ENCODE measurements around the gene CCM2.
"Not testable (repeated sequence)": the region's sequence is repeated elsewhere in the genome, so short reads cannot be mapped to it uniquely, and the experiment has no call there.

CCM2 gene

GRCh38 chr7:45103958-45104843, 104.2 kb downstream of the CCM2 start:
- no peak overlapping the region for H3K27ac Mint-ChIP-seq

GRCh38 chr7:45104844-45105587, 105.0 kb downstream of the CCM2 start:
- Mint-ChIP-seq H3K4me3 (no peak overlapping the region), H3K4me1 (ENCODE audit: low read depth) (peaks cover 48% of the 10 kb centered on the region), H3K27me3 (no peaks in the 10 kb centered on the region), H3K9me3 (ENCODE audit: low read depth) (no peaks in the 10 kb centered on the region), H3K36me3 (peaks cover 9% of the 10 kb centered on the region), H3K27ac (no peak overlapping the region)

More at GRCh38 chr7:45103958-45104843, 104.2 kb downstream of the CCM2 start:
- H3K27me3 Mint-ChIP-seq, result no peaks in the 10 kb centered on the region
- H3K36me3 Mint-ChIP-seq, result peaks cover 8% of the 10 kb centered on the region
- H3K9me3 Mint-ChIP-seq (ENCODE audit: low read depth), result no peaks in the 10 kb centered on the region
- peaks cover 44% of the 10 kb centered on the region for H3K4me1 Mint-ChIP-seq (ENCODE audit: low read depth)
- no peak overlapping the region for H3K4me3 Mint-ChIP-seq

- H3K4me1 Mint-ChIP-seq (ENCODE audit: low read depth), result peaks cover 53% of the 10 kb centered on the region
- H3K27me3 Mint-ChIP-seq, result no peaks in the 10 kb centered on the region
- H3K9me3 Mint-ChIP-seq (ENCODE audit: low read depth), result no peaks in the 10 kb centered on the region
- no peak overlapping the region for H3K27ac Mint-ChIP-seq
- H3K4me3 Mint-ChIP-seq, result peak overlapping the region; percentile 47
- peaks cover 12% of the 10 kb centered on the region for H3K36me3 Mint-ChIP-seq
Measured at GRCh38 chr7:45105588-45106188, 105.7 kb downstream of the CCM2 start.

- H3K9me3 Mint-ChIP-seq (ENCODE audit: low read depth), result no peaks in the 10 kb centered on the region
- peak overlapping the region; percentile 85 for H3K4me3 Mint-ChIP-seq
- H3K27ac Mint-ChIP-seq, result no peak overlapping the region
- peaks cover 57% of the 10 kb centered on the region for H3K4me1 Mint-ChIP-seq (ENCODE audit: low read depth)
- H3K27me3 Mint-ChIP-seq, result no peaks in the 10 kb centered on the region
- peaks cover 13% of the 10 kb centered on the region for H3K36me3 Mint-ChIP-seq
Measured at GRCh38 chr7:45106820-45107219, 106.8 kb downstream of the CCM2 start.

- H3K27ac Mint-ChIP-seq, result peak overlapping the region; percentile 80
Measured at GRCh38 chr7:45107356-45107755, 107.4 kb downstream of the CCM2 start.

GRCh38 chr7:45108863-45109262, 108.9 kb downstream of the CCM2 start:
- H3K36me3 Mint-ChIP-seq, result peaks cover 13% of the 10 kb centered on the region

More at GRCh38 chr7:45107356-45107755, 107.4 kb downstream of the CCM2 start:
- Mint-ChIP-seq H3K27me3 (no peaks in the 10 kb centered on the region), H3K4me1 (ENCODE audit: low read depth) (peaks cover 58% of the 10 kb centered on the region), H3K36me3 (peaks cover 13% of the 10 kb centered on the region), H3K4me3 (peak overlapping the region; percentile 85), H3K9me3 (ENCODE audit: low read depth) (no peaks in the 10 kb centered on the region)

GRCh38 chr7:45111298-45112223, 111.6 kb downstream of the CCM2 start, which contains the start of gene TBRG4:
Gene TBRG4, minus strand, starts transcription at chr7:45111697. Its CDS starts 2,460 bp downstream, at chr7:45109237.
- Mint-ChIP-seq H3K27me3 (no peaks in the 10 kb centered on the region), H3K4me1 (ENCODE audit: low read depth) (peaks cover 42% of the 10 kb centered on the region), H3K36me3 (peaks cover 13% of the 10 kb centered on the region), H3K4me3 (peak within 1 kb of the TSS; percentile 100), H3K27ac (peak within 1 kb of the TSS; percentile 100), H3K9me3 (ENCODE audit: low read depth) (no peaks in the 10 kb centered on the region)

More at GRCh38 chr7:45108863-45109262, 108.9 kb downstream of the CCM2 start:
- Mint-ChIP-seq H3K27ac (peak overlapping the region; percentile 84), H3K4me3 (peak overlapping the region; percentile 85), H3K27me3 (no peaks in the 10 kb centered on the region), H3K9me3 (ENCODE audit: low read depth) (no peaks in the 10 kb centered on the region), H3K4me1 (ENCODE audit: low read depth) (peaks cover 58% of the 10 kb centered on the region)

- Mint-ChIP-seq H3K27me3 (no peaks in the 10 kb centered on the region), H3K27ac (peak overlapping the region; percentile 72), H3K4me3 (peak overlapping the region; percentile 76), H3K4me1 (ENCODE audit: low read depth) (peaks cover 32% of the 10 kb centered on the region), H3K36me3 (peaks cover 10% of the 10 kb centered on the region), H3K9me3 (ENCODE audit: low read depth) (no peaks in the 10 kb centered on the region)
Measured at GRCh38 chr7:45112648-45113047, 112.6 kb downstream of the CCM2 start.

- not testable (repeated sequence) for H3K36me3 Mint-ChIP-seq; H3K9me3 Mint-ChIP-seq (ENCODE audit: low read depth); H3K27ac Mint-ChIP-seq; H3K27me3 Mint-ChIP-seq; H3K4me3 Mint-ChIP-seq
- peaks cover 18% of the 10 kb centered on the region for H3K4me1 Mint-ChIP-seq (ENCODE audit: low read depth)
Measured at GRCh38 chr7:45114257-45114656, 114.3 kb downstream of the CCM2 start.

GRCh38 chr7:45114926-45115325, 114.9 kb downstream of the CCM2 start:
- Mint-ChIP-seq H3K27ac (no peak overlapping the region), H3K9me3 (ENCODE audit: low read depth) (no peaks in the 10 kb centered on the region), H3K4me3 (no peak overlapping the region), H3K36me3 (peaks cover 5% of the 10 kb centered on the region), H3K4me1 (ENCODE audit: low read depth) (peaks cover 15% of the 10 kb centered on the region), H3K27me3 (peaks cover 4% of the 10 kb centered on the region)

- Mint-ChIP-seq H3K36me3 (no peaks in the 10 kb centered on the region), H3K27ac (no peak overlapping the region), H3K4me3 (no peak overlapping the region)
Measured at GRCh38 chr7:45116048-45116447, 116.0 kb downstream of the CCM2 start.

GRCh38 chr7:45117582-45117981, 117.6 kb downstream of the CCM2 start:
- Mint-ChIP-seq H3K36me3 (no peaks in the 10 kb centered on the region), H3K9me3 (ENCODE audit: low read depth) (no peaks in the 10 kb centered on the region), H3K27ac (no peak overlapping the region), H3K4me1 (ENCODE audit: low read depth) (peaks cover 5% of the 10 kb centered on the region), H3K27me3 (peaks cover 4% of the 10 kb centered on the region), H3K4me3 (no peak overlapping the region)

More at GRCh38 chr7:45116048-45116447, 116.0 kb downstream of the CCM2 start:
- H3K4me1 Mint-ChIP-seq (ENCODE audit: low read depth), result peaks cover 9% of the 10 kb centered on the region
- H3K27me3 Mint-ChIP-seq, result peaks cover 4% of the 10 kb centered on the region
- H3K9me3 Mint-ChIP-seq (ENCODE audit: low read depth), result no peaks in the 10 kb centered on the region

- Mint-ChIP-seq H3K9me3 (ENCODE audit: low read depth) (no peaks in the 10 kb centered on the region), H3K27ac (no peak overlapping the region), H3K27me3 (peaks cover 4% of the 10 kb centered on the region)
Measured at GRCh38 chr7:45118292-45118691, 118.3 kb downstream of the CCM2 start.

GRCh38 chr7:45118889-45119331, 118.9 kb downstream of the CCM2 start:
- H3K4me1 Mint-ChIP-seq (ENCODE audit: low read depth), result peaks cover 14% of the 10 kb centered on the region
- peaks cover 4% of the 10 kb centered on the region for H3K27me3 Mint-ChIP-seq
- no peak overlapping the region for H3K4me3 Mint-ChIP-seq
- H3K36me3 Mint-ChIP-seq, result no peaks in the 10 kb centered on the region
- H3K27ac Mint-ChIP-seq, result no peak overlapping the region
- H3K9me3 Mint-ChIP-seq (ENCODE audit: low read depth), result no peaks in the 10 kb centered on the region

More at GRCh38 chr7:45118292-45118691, 118.3 kb downstream of the CCM2 start:
- H3K36me3 Mint-ChIP-seq, result no peaks in the 10 kb centered on the region
- H3K4me1 Mint-ChIP-seq (ENCODE audit: low read depth), result peaks cover 9% of the 10 kb centered on the region
- no peak overlapping the region for H3K4me3 Mint-ChIP-seq
